PC-3 (cell line): Measurements from ENCODE around the gene EFHC1. TPM values are rescaled to one million over a fixed set of nuclear protein-coding genes. Genes with fewer than 3 reads are reported as not detected.

Experiments used
- ATAC-seq: fragments of 200-7000 bp; cut with Tn5 transposase; 2 replicates; pipeline ENCODE4 v1.9.1; 2020; ENCODE audit warnings: mild to moderate bottlenecking, moderate library complexity
- BruUV-seq: library from RNA; stranded (reverse); fragments of 400-500 nt; replicated peaks from 2 replicates; lab custom pipeline; 2021; lab: Mats Ljungman, UMichigan
- CTCF ChIA-PET: fragments of 300-600 bp; sonication (Branson Sonifier 250); formaldehyde crosslinking; loops from one replicate; lab custom pipeline; 2022; ENCODE audit warnings: antibody characterized with exemption; lab: Charles Lee
- POLR2A ChIA-PET: fragments of 300-600 bp; sonication (Branson Sonifier 250); formaldehyde crosslinking; loops from one replicate; lab custom pipeline; 2022; ENCODE audit warnings: antibody characterized with exemption; ENCODE audit not compliant: unreplicated experiment; lab: Charles Lee
- DNase-seq: peaks from one replicate; pipeline ENCODE4 v3.0.0-alpha.2; 2015
- H2AFZ ChIP-seq: fragments of 300-600 bp; sonication (generic); 2 replicates; pipeline ENCODE4 v1.6.0; 2016; ENCODE audit warnings: antibody characterized with exemption, low read length
- H3F3A ChIP-seq: fragments of 300-600 bp; sonication (generic); one replicate; pipeline ENCODE4 v1.6.0; 2017; ENCODE audit warnings: antibody characterized with exemption, low read length, control low read depth, mild to moderate bottlenecking; ENCODE audit not compliant: unreplicated experiment
- H3K27ac ChIP-seq: fragments of 300-600 bp; sonication (generic); 2 replicates; pipeline ENCODE4 v1.5.1; 2016; ENCODE audit warnings: mild to moderate bottlenecking, low read length
- H3K27me3 ChIP-seq: fragments of 300-600 bp; sonication (generic); 2 replicates; pipeline ENCODE4 v1.6.1; 2016; ENCODE audit warnings: low read length, mixed read lengths
- H3K36me3 ChIP-seq: fragments of 300-600 bp; sonication (generic); 2 replicates; pipeline ENCODE4 v1.6.1; 2016; ENCODE audit warnings: low read depth, mixed run types, low read length, mixed read lengths
- H3K4me1 ChIP-seq: fragments of 300-600 bp; sonication (generic); 2 replicates; pipeline ENCODE4 v1.5.1; 2016; ENCODE audit warnings: low read length; ENCODE audit not compliant: insufficient read depth
- H3K4me2 ChIP-seq: fragments of 300-600 bp; sonication (generic); 2 replicates; pipeline ENCODE4 v1.6.0; 2016; ENCODE audit warnings: low read length
- H3K4me3 ChIP-seq: fragments of 300-600 bp; sonication (generic); 2 replicates; pipeline ENCODE4 v1.5.1; 2016; ENCODE audit warnings: mild to moderate bottlenecking, low read length, mixed read lengths
- H3K79me2 ChIP-seq: fragments of 300-600 bp; sonication (generic); 2 replicates; pipeline ENCODE4 v1.6.1; 2017; ENCODE audit warnings: low read length, mixed read lengths
- H3K9ac ChIP-seq: fragments of 300-600 bp; sonication (generic); 2 replicates; pipeline ENCODE4 v1.6.0; 2016; ENCODE audit warnings: mild to moderate bottlenecking, low read length
- H3K9me2 ChIP-seq: fragments of 300-600 bp; sonication (generic); replicated peaks from 2 replicates; pipeline ENCODE4 v1.6.1; 2016; ENCODE audit warnings: mixed run types, low read length, mixed read lengths
- H3K9me3 ChIP-seq: fragments of 300-600 bp; sonication (generic); 2 replicates; pipeline ENCODE4 v1.6.1; 2016; ENCODE audit warnings: low read length, mixed read lengths
- H4K20me1 ChIP-seq: fragments of 300-600 bp; sonication (generic); 2 replicates; pipeline ENCODE4 v1.6.1; 2016; ENCODE audit warnings: low read length, mixed read lengths
- CTCF ChIP-seq: fragments of 300-600 bp; sonication (generic); conservative IDR thresholded peaks from 2 replicates; pipeline ENCODE4 v1.5.1; 2017; ENCODE audit warnings: antibody characterized with exemption, low read depth, mild to moderate bottlenecking, low read length
- EZH2 ChIP-seq: fragments of 300-600 bp; sonication (generic); IDR thresholded peaks from one replicate; pipeline ENCODE4 v1.6.1; 2017; ENCODE audit warnings: antibody characterized with exemption, mild to moderate bottlenecking, low read length; ENCODE audit not compliant: unreplicated experiment
- EZH2phosphoT487 ChIP-seq: fragments of 300-600 bp; sonication (generic); IDR thresholded peaks from 2 replicates; pipeline ENCODE4 v1.6.1; 2018; ENCODE audit warnings: mild to moderate bottlenecking, antibody characterized with exemption, low read length, borderline replicate concordance
- intact Hi-C: fragments of 100-400 bp; cut with micrococcal nuclease; formaldehyde crosslinking; loops from 2 replicates; pipeline ENCODE4 v1.9.0; 2023
- total RNA-seq: library from RNA; depleted of rRNA; stranded (reverse); fragments of >200 nt; gene quantifications from 2 replicates; pipeline ENCODE4 v1.2.3, GENCODE V29; 2014

Gene EFHC1
- total RNA-seq, 1 experiment from 2014 or later, result 22.4 TPM

DNA sequence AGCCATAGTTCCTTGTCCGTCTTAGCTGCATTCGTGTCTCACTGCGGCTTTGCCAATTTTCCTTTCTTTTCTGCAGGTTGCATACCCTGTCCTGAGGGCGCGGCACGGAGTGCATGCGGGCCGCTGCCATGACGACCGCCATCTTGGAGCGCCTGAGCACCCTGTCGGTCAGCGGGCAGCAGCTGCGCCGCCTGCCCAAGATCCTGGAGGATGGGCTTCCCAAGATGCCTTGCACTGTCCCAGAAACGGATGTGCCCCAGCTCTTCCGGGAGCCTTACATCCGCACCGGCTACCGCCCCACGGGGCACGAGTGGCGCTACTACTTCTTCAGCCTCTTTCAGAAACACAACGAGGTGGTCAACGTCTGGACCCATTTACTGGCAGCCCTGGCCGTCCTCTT lies 17.1 kb upstream of the EFHC1 start:
- H3K79me2 ChIP-seq, result no peaks in the 10 kb centered on the region
- BruUV-seq, result no TSS peak
- H3K27ac ChIP-seq, result no peak overlapping the region
- intact Hi-C loops, result no loop called here
- TF ChIP-seq EZH2phosphoT487 (no peak), EZH2 (no peak), CTCF (no peak)
- no peak overlapping the region for H3K4me2 ChIP-seq
- no peaks in the 10 kb centered on the region for H3K9me2 ChIP-seq
- CTCF ChIA-PET, result no interaction called here
- H3K9ac ChIP-seq, result no peak overlapping the region
- no peaks in the 10 kb centered on the region for H3K9me3 ChIP-seq
- no peaks in the 10 kb centered on the region for H3F3A ChIP-seq
- no peaks in the 10 kb centered on the region for H3K36me3 ChIP-seq
- POLR2A ChIA-PET, result no interaction called here
- no peak overlapping the region for H2AFZ ChIP-seq
- ATAC-seq, result no peak
- H3K4me3 ChIP-seq, result no peak overlapping the region
- no peak for DNase-seq
- peaks cover 7% of the 10 kb centered on the region for H3K4me1 ChIP-seq
- H3K27me3 ChIP-seq, result no peaks in the 10 kb centered on the region
- H4K20me1 ChIP-seq, result no peaks in the 10 kb centered on the region

- H3K9me3 ChIP-seq, result no peaks in the 10 kb centered on the region
- peaks cover 7% of the 10 kb centered on the region for H3K4me1 ChIP-seq
- H4K20me1 ChIP-seq, result no peaks in the 10 kb centered on the region
- CTCF ChIA-PET, result no interaction called here
- H3F3A ChIP-seq, result no peaks in the 10 kb centered on the region
- no peaks in the 10 kb centered on the region for H3K9me2 ChIP-seq
- ATAC-seq, result peak; percentile 29; the same call in 1 of the 2 replicates
- peak; percentile 59 for DNase-seq
- no peak overlapping the region for H3K9ac ChIP-seq
- intact Hi-C loops, result no loop called here
- H3K27me3 ChIP-seq, result no peaks in the 10 kb centered on the region
- TF ChIP-seq CTCF (no peak), EZH2phosphoT487 (no peak), EZH2 (no peak)
- H3K4me2 ChIP-seq, result no peak overlapping the region
- no peaks in the 10 kb centered on the region for H3K79me2 ChIP-seq
- POLR2A ChIA-PET, result no interaction called here
- no peak overlapping the region for H3K4me3 ChIP-seq
- H3K36me3 ChIP-seq, result no peaks in the 10 kb centered on the region
- H3K27ac ChIP-seq, result no peak overlapping the region
- H2AFZ ChIP-seq, result no peak overlapping the region
- BruUV-seq, result no TSS peak
Measured at GRCh38 chr6:52403627-52404026, 16.5 kb upstream of the EFHC1 start.

GRCh38 chr6:52405243-52405642 lies 14.9 kb upstream of the EFHC1 start:
- Histone ChIP-seq H3K9me2 (no peaks in the 10 kb centered on the region), H3K79me2 (no peaks in the 10 kb centered on the region), H3K27me3 (no peaks in the 10 kb centered on the region), H4K20me1 (no peaks in the 10 kb centered on the region), H3F3A (no peaks in the 10 kb centered on the region), H3K4me1 (no peaks in the 10 kb centered on the region), H3K9ac (no peak overlapping the region), H3K9me3 (no peaks in the 10 kb centered on the region), H3K4me3 (no peak overlapping the region), H2AFZ (no peak overlapping the region), H3K27ac (no peak overlapping the region), H3K4me2 (no peak overlapping the region), H3K36me3 (no peaks in the 10 kb centered on the region)
- POLR2A ChIA-PET, result no interaction called here
- CTCF ChIA-PET, result interaction anchor here (0.6 kb wide), 1 partner anchor 119 kb away, joined by 6 read pairs; no protein-coding TSS in a partner anchor
- TF ChIP-seq EZH2phosphoT487 (no peak), CTCF (no peak), EZH2 (no peak)
- BruUV-seq, result no TSS peak
- DNase-seq, result no peak
- intact Hi-C loops, result no loop called here
- no peak for ATAC-seq
